EL (cell line): ENCODE results near the gene TDP1.
A peak's percentile ranks its signal among the peaks of the same experiment; 100 is the strongest.

Experiments used
- DNase-seq: peaks from one replicate; pipeline ENCODE4 v3.0.0-alpha.2; 2016

Gene TDP1

GRCh38 chr14:89947344-89947743, 8.4 kb upstream of the TDP1 start:
- no peak for DNase-seq

DNA sequence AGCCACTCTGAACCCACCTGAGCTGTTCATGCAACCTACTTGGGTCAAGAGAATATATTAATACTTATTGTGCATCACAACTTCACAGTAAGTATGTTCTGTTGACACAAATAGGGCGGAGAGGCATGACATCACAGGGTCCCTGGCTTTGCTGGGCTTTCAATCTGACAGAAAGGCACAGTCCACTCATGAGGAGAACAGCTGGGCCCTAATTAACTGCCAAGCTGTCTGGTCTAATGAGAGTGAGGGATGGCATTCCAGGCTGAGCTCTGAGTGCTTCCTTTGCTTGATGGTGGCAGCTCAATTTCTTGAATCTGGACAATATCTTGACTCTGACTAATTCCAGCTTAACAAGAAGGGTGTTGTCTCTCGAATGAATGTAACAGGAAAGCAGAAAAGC, 3.2 kb upstream of the TDP1 start:
- no peak for DNase-seq

GRCh38 chr14:89953602-89954001, 2.1 kb upstream of the TDP1 start:
- no peak for DNase-seq

- DNase-seq = peak; percentile 100
Observed at GRCh38 chr14:89954070-89955021, 1.4 kb upstream of the TDP1 start, which contains the start of gene EFCAB11. Gene EFCAB11, minus strand, starts transcription at chr14:89954730. Its CDS starts 70 bp downstream, at chr14:89954660.

GRCh38 chr14:89955022-89955744, 544 bp upstream of the TDP1 start:
- no peak for DNase-seq

DNA sequence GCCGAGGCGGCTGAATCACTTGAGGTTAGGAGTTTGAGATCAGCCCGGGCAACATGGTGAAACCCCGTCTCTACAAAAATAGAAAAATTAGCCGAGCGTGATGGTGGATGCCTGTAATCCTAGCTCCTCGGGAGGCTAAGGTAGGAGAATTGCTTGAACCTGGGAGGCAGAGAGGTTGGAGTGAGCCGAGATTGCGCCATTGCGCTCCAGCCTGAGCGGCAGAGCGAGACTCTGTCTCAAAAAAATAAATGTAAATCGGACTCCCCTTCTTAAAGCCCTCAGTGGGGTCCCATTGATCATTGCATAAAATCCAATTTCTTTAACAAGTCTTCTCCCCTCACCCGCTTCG, 908 bp downstream of the TDP1 start:
- no peak for DNase-seq

GRCh38 chr14:89957376-89957775, 1.6 kb downstream of the TDP1 start:
- DNase-seq = no peak

GRCh38 chr14:89957791-89958190, 2.1 kb downstream of the TDP1 start:
- DNase-seq = peak; percentile 13

DNA sequence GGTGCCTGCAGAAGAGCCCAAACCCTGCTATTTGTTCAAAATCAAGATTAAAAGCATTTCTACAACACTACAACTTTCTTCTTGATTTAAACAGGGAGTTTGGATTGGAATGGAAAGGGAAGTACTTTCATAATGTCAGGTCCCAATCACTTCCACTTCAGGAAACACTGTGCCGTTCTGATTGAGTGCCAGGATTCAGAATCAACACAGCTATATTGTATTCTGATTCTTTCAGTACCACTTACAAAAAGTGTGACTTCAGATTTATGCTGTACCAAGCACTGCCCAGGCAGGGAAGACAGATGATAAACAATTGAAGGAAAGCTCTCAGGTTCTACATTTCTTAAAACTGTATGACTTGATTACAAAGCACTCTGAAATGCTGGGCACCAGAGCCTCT, 3.2 kb downstream of the TDP1 start:
- no peak for DNase-seq

- DNase-seq = no peak
Observed at GRCh38 chr14:89959853-89960445, 4.2 kb downstream of the TDP1 start.

- no peak for DNase-seq
Observed at GRCh38 chr14:89960914-89961313, 5.2 kb downstream of the TDP1 start.

- no peak for DNase-seq
Observed at GRCh38 chr14:89963288-89963978, 7.7 kb downstream of the TDP1 start.

- DNase-seq = no peak
Observed at GRCh38 chr14:89965839-89966238, 10.1 kb downstream of the TDP1 start.

GRCh38 chr14:89973234-89973823, 17.6 kb downstream of the TDP1 start:
- peak; percentile 63 for DNase-seq

GRCh38 chr14:89977668-89978067, 21.9 kb downstream of the TDP1 start:
- DNase-seq = no peak

DNA sequence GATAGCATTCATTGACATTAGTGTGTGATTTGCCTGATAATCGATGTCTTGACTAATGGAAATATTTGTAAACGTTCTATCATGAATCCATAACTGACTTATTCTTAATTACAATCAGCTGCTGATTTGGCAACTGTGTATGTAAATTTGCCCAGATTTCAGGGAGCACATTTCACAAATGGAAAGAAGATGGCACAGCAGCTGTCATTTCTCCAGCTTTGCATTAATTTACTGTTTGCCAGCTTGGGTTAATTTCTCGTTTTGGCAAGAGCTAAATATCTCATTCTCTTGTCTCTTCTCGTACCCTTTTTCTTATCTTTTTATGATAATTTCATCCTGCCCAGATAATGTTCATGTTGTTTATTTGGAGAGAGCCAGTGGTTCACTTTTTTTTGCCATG, 22.9 kb downstream of the TDP1 start:
- no peak for DNase-seq

DNA sequence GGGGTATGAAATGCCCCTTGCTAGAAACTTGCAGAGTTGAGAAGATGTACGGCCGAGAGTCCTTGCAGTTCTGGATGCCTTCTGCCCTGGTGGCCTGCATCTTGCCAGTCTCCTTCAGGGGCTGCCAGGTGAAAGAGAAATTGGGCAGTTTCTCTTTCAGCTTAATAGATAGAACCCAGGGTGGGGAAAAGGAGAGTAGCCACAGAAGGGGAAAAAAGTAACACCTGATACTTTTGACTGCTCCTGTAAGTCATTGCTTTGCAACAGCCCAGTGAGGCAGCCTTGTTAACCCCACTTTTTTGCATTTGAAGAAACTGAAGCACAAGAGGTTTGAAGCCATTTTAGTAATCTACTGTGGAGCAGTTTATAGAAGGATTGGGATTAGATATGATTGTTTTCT, 27.6 kb downstream of the TDP1 start:
- DNase-seq = no peak

DNA sequence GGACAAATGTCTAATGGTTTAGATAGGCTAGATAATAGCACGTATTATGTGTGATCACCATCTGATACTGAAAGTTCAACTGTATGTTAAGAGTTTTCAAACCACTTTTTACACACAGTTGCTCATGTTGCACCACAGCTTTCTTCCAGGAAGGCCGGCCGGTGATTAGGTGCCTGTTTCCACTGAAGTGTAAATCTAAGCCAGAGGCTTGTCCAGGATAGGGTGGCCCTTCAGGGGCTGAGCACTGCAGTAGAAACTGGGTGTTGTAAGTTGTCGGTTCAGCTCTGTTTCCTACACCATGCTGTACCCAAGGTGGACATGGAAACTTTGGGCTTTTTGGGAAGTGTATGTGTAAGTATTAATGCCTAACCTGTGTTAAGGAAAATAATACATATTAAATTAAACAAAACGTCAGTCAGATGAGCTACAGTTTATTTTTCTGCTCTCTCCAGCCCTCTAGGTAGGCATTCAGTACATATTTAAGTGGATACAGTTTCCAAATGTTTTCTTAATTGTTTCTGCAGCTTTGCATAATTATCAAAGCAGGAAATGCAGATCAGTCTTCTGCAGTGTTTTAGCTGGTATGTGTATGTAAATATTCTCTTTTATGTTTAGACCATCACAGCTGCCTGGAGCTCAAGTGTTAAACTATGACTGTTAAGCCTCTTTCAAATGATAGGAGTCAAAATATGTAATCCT, 30.9 kb downstream of the TDP1 start:
- DNase-seq = no peak

- no peak for DNase-seq
Observed at GRCh38 chr14:89987161-89987475, 31.4 kb downstream of the TDP1 start.

GRCh38 chr14:89988787-89989186, 33.1 kb downstream of the TDP1 start:
- no peak for DNase-seq

DNA sequence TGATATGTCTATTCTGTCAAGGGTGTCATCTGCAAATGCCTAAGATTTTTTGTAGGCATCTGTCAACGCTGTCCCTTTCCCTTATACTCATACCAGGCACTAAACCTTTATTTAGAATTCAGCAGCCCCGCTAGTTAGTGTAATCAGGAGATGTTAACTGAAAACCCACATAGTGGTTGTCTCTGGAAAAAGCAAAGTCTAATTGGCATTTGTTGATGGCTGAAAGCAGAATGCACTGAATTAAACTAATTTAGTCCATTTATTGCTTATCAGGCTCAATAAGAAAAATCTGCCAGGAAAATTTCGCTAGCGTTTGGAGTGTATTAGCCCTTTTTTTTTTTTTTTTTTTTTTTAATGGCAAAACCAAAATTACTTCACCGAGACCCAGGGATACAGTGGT, 34.5 kb downstream of the TDP1 start:
- DNase-seq = no peak

DNA sequence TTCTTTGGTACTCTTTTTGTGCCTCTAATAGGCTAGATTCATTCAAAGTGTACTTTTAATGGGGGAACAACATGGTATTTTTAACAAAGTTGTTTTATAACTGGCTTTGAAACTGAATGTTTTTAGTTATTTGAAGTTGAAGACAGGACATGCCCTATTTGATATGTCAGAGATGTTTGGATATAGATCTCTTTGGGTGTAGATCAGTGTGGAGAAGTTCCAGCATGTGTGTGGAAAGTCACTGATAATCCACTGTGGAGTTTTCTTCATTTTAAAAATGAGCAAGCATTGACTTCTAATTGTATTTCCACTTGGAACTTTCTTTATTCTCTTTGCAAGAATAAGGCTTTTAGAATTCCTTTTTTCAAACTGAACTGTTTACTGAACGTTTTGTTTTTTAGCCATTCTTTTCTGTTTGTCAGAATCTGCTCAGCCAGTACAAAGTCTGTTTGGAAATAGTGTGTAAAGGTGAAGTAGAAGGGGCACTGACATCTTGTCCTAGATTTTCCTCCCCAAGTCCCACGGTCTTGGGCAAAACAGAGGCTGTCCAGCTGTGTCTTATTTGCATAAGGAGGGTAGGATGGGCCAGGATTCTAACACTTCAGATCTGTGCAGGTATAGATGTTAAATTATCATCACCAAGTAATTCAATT, 35.0 kb downstream of the TDP1 start:
- DNase-seq = no peak
